Mammary epithelial cell (primary cell): Measurements from ENCODE around the gene PIN1.

Source experiments
- EZH2 ChIP-seq: IDR thresholded peaks from 2 replicates; pipeline ENCODE4 v1.6.1; 2012; ENCODE audit warnings: low read length, inconsistent platforms, borderline replicate concordance
- TF ChIP-seq, protein P1 (sequence below), 2 donors: IDR thresholded peaks in 1 of 2; conservative IDR thresholded peaks in 1 of 2; 2 replicates each; pipeline ENCODE4 v1.5.1; 2011 to 2012; ENCODE audit warnings: inconsistent platforms in 2 of 2, low read length in 2 of 2, mild to moderate bottlenecking in 2 of 2, control low read depth in 1 of 2, low read depth in 1 of 2; ENCODE audit not compliant: insufficient read depth in 1 of 2; ENCODE audit errors: extremely low read depth in 1 of 2

- TF ChIP-seq, protein P1, sequence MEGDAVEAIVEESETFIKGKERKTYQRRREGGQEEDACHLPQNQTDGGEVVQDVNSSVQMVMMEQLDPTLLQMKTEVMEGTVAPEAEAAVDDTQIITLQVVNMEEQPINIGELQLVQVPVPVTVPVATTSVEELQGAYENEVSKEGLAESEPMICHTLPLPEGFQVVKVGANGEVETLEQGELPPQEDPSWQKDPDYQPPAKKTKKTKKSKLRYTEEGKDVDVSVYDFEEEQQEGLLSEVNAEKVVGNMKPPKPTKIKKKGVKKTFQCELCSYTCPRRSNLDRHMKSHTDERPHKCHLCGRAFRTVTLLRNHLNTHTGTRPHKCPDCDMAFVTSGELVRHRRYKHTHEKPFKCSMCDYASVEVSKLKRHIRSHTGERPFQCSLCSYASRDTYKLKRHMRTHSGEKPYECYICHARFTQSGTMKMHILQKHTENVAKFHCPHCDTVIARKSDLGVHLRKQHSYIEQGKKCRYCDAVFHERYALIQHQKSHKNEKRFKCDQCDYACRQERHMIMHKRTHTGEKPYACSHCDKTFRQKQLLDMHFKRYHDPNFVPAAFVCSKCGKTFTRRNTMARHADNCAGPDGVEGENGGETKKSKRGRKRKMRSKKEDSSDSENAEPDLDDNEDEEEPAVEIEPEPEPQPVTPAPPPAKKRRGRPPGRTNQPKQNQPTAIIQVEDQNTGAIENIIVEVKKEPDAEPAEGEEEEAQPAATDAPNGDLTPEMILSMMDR (conservative IDR thresholded peaks at IDR 0.05 in 1 of 2, IDR thresholded peaks at IDR 0.05 in 1 of 2; ENCODE audit: extremely low read depth in 1 of 2, insufficient read depth in 1 of 2, low read depth in 1 of 2, low read length in 2 of 2), result peak in 1 of 2 donors; percentile 65
- TF ChIP-seq EZH2, result no peak
Observed at GRCh38 chr19:9834726-9835506, at the start of gene PIN1.
